ENCODE results near the gene FAM185A.

DNA sequence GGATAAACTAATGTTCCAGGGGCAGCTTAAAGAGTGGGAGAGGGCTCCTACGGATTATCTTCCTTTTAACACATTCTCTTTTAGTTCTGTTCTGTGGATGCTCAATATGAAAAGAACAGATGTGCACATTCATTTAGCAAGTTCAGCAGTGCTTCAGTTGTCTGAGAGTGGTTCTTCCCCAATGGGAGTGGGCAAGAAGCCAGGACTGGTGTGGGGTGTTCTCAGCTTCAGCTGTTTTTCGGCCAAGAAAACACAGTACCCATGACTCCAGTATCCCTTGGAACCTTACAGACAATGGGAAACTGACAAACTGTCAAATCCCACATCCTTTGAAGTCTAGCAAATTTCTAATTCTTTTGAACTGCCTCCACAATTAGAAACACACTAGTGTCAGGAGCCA, 92.5 kb downstream of the FAM185A start:
- no peak for TF ChIP-seq POLR2A (IDR thresholded peaks at IDR 0.05)
- TF ChIP-seq, protein P1, sequence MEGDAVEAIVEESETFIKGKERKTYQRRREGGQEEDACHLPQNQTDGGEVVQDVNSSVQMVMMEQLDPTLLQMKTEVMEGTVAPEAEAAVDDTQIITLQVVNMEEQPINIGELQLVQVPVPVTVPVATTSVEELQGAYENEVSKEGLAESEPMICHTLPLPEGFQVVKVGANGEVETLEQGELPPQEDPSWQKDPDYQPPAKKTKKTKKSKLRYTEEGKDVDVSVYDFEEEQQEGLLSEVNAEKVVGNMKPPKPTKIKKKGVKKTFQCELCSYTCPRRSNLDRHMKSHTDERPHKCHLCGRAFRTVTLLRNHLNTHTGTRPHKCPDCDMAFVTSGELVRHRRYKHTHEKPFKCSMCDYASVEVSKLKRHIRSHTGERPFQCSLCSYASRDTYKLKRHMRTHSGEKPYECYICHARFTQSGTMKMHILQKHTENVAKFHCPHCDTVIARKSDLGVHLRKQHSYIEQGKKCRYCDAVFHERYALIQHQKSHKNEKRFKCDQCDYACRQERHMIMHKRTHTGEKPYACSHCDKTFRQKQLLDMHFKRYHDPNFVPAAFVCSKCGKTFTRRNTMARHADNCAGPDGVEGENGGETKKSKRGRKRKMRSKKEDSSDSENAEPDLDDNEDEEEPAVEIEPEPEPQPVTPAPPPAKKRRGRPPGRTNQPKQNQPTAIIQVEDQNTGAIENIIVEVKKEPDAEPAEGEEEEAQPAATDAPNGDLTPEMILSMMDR (IDR thresholded peaks at IDR 0.05): no peak
